RWPE2 (cell line): ENCODE data around the gene ZNF605.

ENCODE experiments used
- ATAC-seq: fragments of 200-7000 bp; cut with Tn5 transposase; 3 replicates; pipeline ENCODE4 v1.9.1; 2021; ENCODE audit warnings: low read depth
- DNase-seq: peaks from one replicate; pipeline ENCODE4 v3.0.0-alpha.2; 2020; ENCODE audit warnings: low spot score
- H3K27ac ChIP-seq: fragments of 450-650 bp; 2 replicates; pipeline ENCODE4 v1.5.1; 2017; ENCODE audit warnings: mild to moderate bottlenecking; ENCODE audit not compliant: poor library complexity, severe bottlenecking
- H3K27me3 ChIP-seq: fragments of 250-450 bp; sonication (Bioruptor Pico); 2 replicates; pipeline ENCODE4 v1.5.1; 2021; ENCODE audit warnings: mild to moderate bottlenecking, moderate library complexity; ENCODE audit not compliant: insufficient read depth, poor library complexity, severe bottlenecking
- H3K36me3 ChIP-seq: fragments of 250-450 bp; sonication (Bioruptor Pico); 2 replicates; pipeline ENCODE4 v1.5.1; 2020; ENCODE audit warnings: low read depth, mild to moderate bottlenecking, moderate library complexity
- H3K4me1 ChIP-seq: fragments of 250-450 bp; sonication (Bioruptor Pico); 2 replicates; pipeline ENCODE4 v1.5.1; 2021; ENCODE audit warnings: mild to moderate bottlenecking, moderate library complexity; ENCODE audit not compliant: insufficient read depth, poor library complexity, severe bottlenecking
- H3K4me3 ChIP-seq: fragments of 250-450 bp; sonication (Bioruptor Pico); 2 replicates; pipeline ENCODE4 v1.5.1; 2021; ENCODE audit warnings: mild to moderate bottlenecking, moderate library complexity; ENCODE audit not compliant: severe bottlenecking
- H3K9me3 ChIP-seq: fragments of 250-450 bp; sonication (Bioruptor Pico); 2 replicates; pipeline ENCODE4 v1.5.1; 2021; ENCODE audit warnings: mild to moderate bottlenecking, moderate library complexity; ENCODE audit not compliant: severe bottlenecking
- CTCF ChIP-seq: fragments of 450-650 bp; IDR thresholded peaks from one replicate; pipeline ENCODE4 v1.5.1; 2017; ENCODE audit warnings: mild to moderate bottlenecking, moderate library complexity; ENCODE audit not compliant: poor library complexity, severe bottlenecking

Gene ZNF605

GRCh38 chr12:132872975-132873421 is 83.1 kb downstream of the ZNF605 start:
- Histone ChIP-seq H3K9me3 (no peaks in the 10 kb centered on the region), H3K27me3 (no peaks in the 10 kb centered on the region), H3K27ac (no peak overlapping the region), H3K4me3 (no peak overlapping the region), H3K36me3 (peaks cover 57% of the 10 kb centered on the region), H3K4me1 (no peaks in the 10 kb centered on the region)
- no peak for DNase-seq
- TF ChIP-seq CTCF, result no peak
- ATAC-seq, result no peak

- Histone ChIP-seq H3K4me3 (no peak overlapping the region), H3K27ac (no peak overlapping the region), H3K36me3 (peaks cover 61% of the 10 kb centered on the region), H3K4me1 (no peaks in the 10 kb centered on the region), H3K27me3 (no peaks in the 10 kb centered on the region), H3K9me3 (no peaks in the 10 kb centered on the region)
- TF ChIP-seq CTCF, result no peak
- DNase-seq (no peak), ATAC-seq (no peak; the same call in 2 of the 3 replicates)
Observed at GRCh38 chr12:132872073-132872855, 83.8 kb downstream of the ZNF605 start.

GRCh38 chr12:132869551-132869950 is 86.6 kb downstream of the ZNF605 start:
- H3K4me3 ChIP-seq, result no peak overlapping the region
- no peak for DNase-seq
- no peaks in the 10 kb centered on the region for H3K9me3 ChIP-seq
- H3K36me3 ChIP-seq, result peaks cover 65% of the 10 kb centered on the region
- no peak for TF ChIP-seq CTCF
- no peak overlapping the region for H3K27ac ChIP-seq
- H3K27me3 ChIP-seq, result no peaks in the 10 kb centered on the region
- no peak for ATAC-seq
- no peaks in the 10 kb centered on the region for H3K4me1 ChIP-seq
